Measurements from ENCODE around the gene CCDC9B. TPM values are rescaled to one million over a fixed set of nuclear protein-coding genes. Genes with fewer than 3 reads are reported as not detected.

The CCDC9B gene
- total RNA-seq, 4 donors from 2014 or later = 5.4 to 34.4 (median 15.0) TPM

GRCh38 chr15:40361640-40362039, 20.9 kb upstream of the CCDC9B start:
- intact Hi-C loops (cut with DNase I) = loop anchor here (10.0 kb wide), 1 partner anchor 53 kb away; no protein-coding TSS in a partner anchor
- Histone ChIP-seq H3K36me3 (no peaks in the 10 kb centered on the region), H3K27me3 (peaks cover 0 to 22% (median 0%) of the 10 kb centered on the region in 4 donors), H3K27ac (no peak overlapping the region), H3K9me3 (no peaks in the 10 kb centered on the region), H3K4me3 (no peak overlapping the region), H3K4me1 (peaks cover 10 to 20% (median 11%) of the 10 kb centered on the region in 3 donors)
- no peak for TF ChIP-seq POLR2A (IDR thresholded peaks at IDR 0.05)
- no peak for TF ChIP-seq CTCF (IDR thresholded peaks at IDR 0.05)
- 75% methylated on average over 1 of the region's 2 CpGs; no CpG with 5 or more reads in 1 of the 2 donors for WGBS, 2 donors
- no peak for DNase-seq

GRCh38 chr15:40360015-40360414, 19.3 kb upstream of the CCDC9B start:
- H3K4me1 ChIP-seq = peaks cover 10 to 17% (median 11%) of the 10 kb centered on the region in 3 donors
- intact Hi-C loops (cut with DNase I) = loop anchor here (10.0 kb wide), 1 partner anchor 55 kb away; no protein-coding TSS in a partner anchor
- H3K4me3 ChIP-seq = no peak overlapping the region
- WGBS, 2 donors = 55 to 58% methylated on average over 4 of the region's 4 CpGs
- H3K9me3 ChIP-seq = no peaks in the 10 kb centered on the region
- peaks cover 0 to 22% (median 0%) of the 10 kb centered on the region in 4 donors for H3K27me3 ChIP-seq
- TF ChIP-seq POLR2A (IDR thresholded peaks at IDR 0.05) (no peak), CTCF (IDR thresholded peaks at IDR 0.05) (no peak)
- H3K27ac ChIP-seq = no peak overlapping the region
- no peaks in the 10 kb centered on the region for H3K36me3 ChIP-seq
- DNase-seq = no peak

GRCh38 chr15:40358471-40359353, 18.0 kb upstream of the CCDC9B start:
- Histone ChIP-seq H3K27ac (no peak overlapping the region), H3K4me3 (peak overlapping the region; percentile 26 to 67 (median 48)), H3K27me3 (peaks cover 0 to 18% (median 0%) of the 10 kb centered on the region in 4 donors), H3K4me1 (peaks cover 10 to 24% (median 11%) of the 10 kb centered on the region in 3 donors), H3K36me3 (no peaks in the 10 kb centered on the region), H3K9me3 (no peaks in the 10 kb centered on the region)
- no peak for DNase-seq
- intact Hi-C loops (cut with DNase I) = no loop called here
- TF ChIP-seq POLR2A (IDR thresholded peaks at IDR 0.05) (no peak), CTCF (IDR thresholded peaks at IDR 0.05) (peak in 1 of 6 experiments; percentile 1)
- WGBS, 2 donors = 12 to 20% methylated on average over 7 to 9 of the region's 31 CpGs

- intact Hi-C loops (cut with DNase I) = no loop called here
- TF ChIP-seq POLR2A (IDR thresholded peaks at IDR 0.05) (no peak), CTCF (IDR thresholded peaks at IDR 0.05) (peak in 2 of 6 experiments; percentile 4 to 52)
- Histone ChIP-seq H3K27me3 (peaks cover 0 to 15% (median 0%) of the 10 kb centered on the region in 4 donors), H3K4me1 (peaks cover 10 to 24% (median 11%) of the 10 kb centered on the region in 3 donors), H3K4me3 (peak within 1 kb of the TSS; percentile 26 to 67 (median 48)), H3K36me3 (no peaks in the 10 kb centered on the region), H3K9me3 (no peaks in the 10 kb centered on the region), H3K27ac (no peak within 1 kb of the TSS)
- WGBS, 2 donors = 21 to 32% methylated on average over 9 of the region's 82 CpGs
- no peak for DNase-seq
Measured at GRCh38 chr15:40357723-40358470, 17.2 kb upstream of the CCDC9B start, which contains the start of gene DISP2. Gene DISP2, plus strand, starts transcription at chr15:40358219. Its CDS starts 103 bp downstream, at chr15:40358322.

All from esophagus squamous epithelium (tissue), 5 donors.